ENCODE data around the gene EPN3.

The EPN3 gene

GRCh38 chr17:50581316-50581715 is 48.8 kb downstream of the EPN3 start:
- Mint-ChIP-seq H3K27me3 (ENCODE audit: low read depth) (peaks cover 12% of the 10 kb centered on the region), H3K27ac (no peak overlapping the region), H3K9me3 (no peaks in the 10 kb centered on the region), H3K4me1 (peaks cover 41% of the 10 kb centered on the region), H3K4me3 (no peak overlapping the region), H3K36me3 (ENCODE audit: low read depth) (peaks cover 30% of the 10 kb centered on the region)
- TF ChIP-seq CTCF (IDR thresholded peaks at IDR 0.05; ENCODE audit: unreplicated experiment in 3 of 3), result no peak

- H3K27ac Mint-ChIP-seq, result peak overlapping the region in 2 of 3 experiments; percentile 20 to 87
- no peak for TF ChIP-seq CTCF (IDR thresholded peaks at IDR 0.05; ENCODE audit: unreplicated experiment in 3 of 3)
- no peaks in the 10 kb centered on the region for H3K9me3 Mint-ChIP-seq
- H3K36me3 Mint-ChIP-seq (ENCODE audit: low read depth), result peaks cover 24% of the 10 kb centered on the region
- peaks cover 12% of the 10 kb centered on the region for H3K27me3 Mint-ChIP-seq (ENCODE audit: low read depth)
- no peak overlapping the region for H3K4me3 Mint-ChIP-seq
- peaks cover 53% of the 10 kb centered on the region for H3K4me1 Mint-ChIP-seq
These were observed 50.2 kb downstream of the EPN3 start for GRCh38 chr17:50582741-50583140.

GRCh38 chr17:50583641-50584040 is 51.1 kb downstream of the EPN3 start:
- Mint-ChIP-seq H3K4me3 (peak overlapping the region; percentile 3 to 30 (median 12)), H3K4me1 (peaks cover 60% of the 10 kb centered on the region), H3K36me3 (ENCODE audit: low read depth) (peaks cover 22% of the 10 kb centered on the region), H3K27me3 (ENCODE audit: low read depth) (peaks cover 10% of the 10 kb centered on the region), H3K9me3 (no peaks in the 10 kb centered on the region), H3K27ac (peak overlapping the region; percentile 49 to 89 (median 87))
- no peak for TF ChIP-seq CTCF (IDR thresholded peaks at IDR 0.05; ENCODE audit: unreplicated experiment in 3 of 3)

GRCh38 chr17:50584116-50584515 is 51.6 kb downstream of the EPN3 start:
- TF ChIP-seq CTCF (IDR thresholded peaks at IDR 0.05; ENCODE audit: unreplicated experiment in 3 of 3), result no peak
- Mint-ChIP-seq H3K4me3 (peak overlapping the region; percentile 3 to 30 (median 12)), H3K9me3 (no peaks in the 10 kb centered on the region), H3K36me3 (ENCODE audit: low read depth) (peaks cover 17% of the 10 kb centered on the region), H3K27me3 (ENCODE audit: low read depth) (peaks cover 7% of the 10 kb centered on the region), H3K27ac (peak overlapping the region; percentile 49 to 89 (median 87)), H3K4me1 (peaks cover 64% of the 10 kb centered on the region)

- no peaks in the 10 kb centered on the region for H3K9me3 Mint-ChIP-seq
- H3K27ac Mint-ChIP-seq, result peak overlapping the region in 2 of 3 experiments; percentile 87 to 89
- peaks cover 17% of the 10 kb centered on the region for H3K36me3 Mint-ChIP-seq (ENCODE audit: low read depth)
- peaks cover 7% of the 10 kb centered on the region for H3K27me3 Mint-ChIP-seq (ENCODE audit: low read depth)
- no peak overlapping the region for H3K4me3 Mint-ChIP-seq
- peaks cover 71% of the 10 kb centered on the region for H3K4me1 Mint-ChIP-seq
- TF ChIP-seq CTCF (IDR thresholded peaks at IDR 0.05; ENCODE audit: unreplicated experiment in 3 of 3), result no peak
These were observed 52.2 kb downstream of the EPN3 start for GRCh38 chr17:50584749-50585148.

- no peak for TF ChIP-seq CTCF (IDR thresholded peaks at IDR 0.05; ENCODE audit: unreplicated experiment in 3 of 3)
- H3K9me3 Mint-ChIP-seq, result no peaks in the 10 kb centered on the region
- H3K36me3 Mint-ChIP-seq (ENCODE audit: low read depth), result peaks cover 17% of the 10 kb centered on the region
- H3K27ac Mint-ChIP-seq, result peak overlapping the region in 2 of 3 experiments; percentile 72 to 93
- no peak overlapping the region for H3K4me3 Mint-ChIP-seq
- peaks cover 7% of the 10 kb centered on the region for H3K27me3 Mint-ChIP-seq (ENCODE audit: low read depth)
- H3K4me1 Mint-ChIP-seq, result peaks cover 76% of the 10 kb centered on the region
These were observed 52.8 kb downstream of the EPN3 start for GRCh38 chr17:50585346-50585745.
